ENCODE data around the gene VTN.

VTN gene

GRCh38 chr17:28404812-28405570 is 34.9 kb upstream of the VTN start:
- H3K9me3 ChIP-seq (ENCODE audit: low read length) = no peaks in the 10 kb centered on the region
- TF ChIP-seq CTCF (IDR thresholded peaks at IDR 0.05; ENCODE audit: low read length) (no peak), EZH2 (IDR thresholded peaks at IDR 0.05; ENCODE audit: borderline replicate concordance, low read length) (no peak)
- no peaks in the 10 kb centered on the region for H3K27me3 ChIP-seq (ENCODE audit: insufficient read depth, low read length)
- H3F3A ChIP-seq (ENCODE audit: insufficient read depth, low read length) = no peaks in the 10 kb centered on the region
- H3K4me2 ChIP-seq (ENCODE audit: low read length) = peak overlapping the region; percentile 85
- H3K9ac ChIP-seq (ENCODE audit: low read length) = peak overlapping the region; percentile 80; the same call in 1 of the 2 replicates
- peaks cover 9% of the 10 kb centered on the region for H3K4me1 ChIP-seq (ENCODE audit: insufficient read depth, low read length, severe bottlenecking)
- no peaks in the 10 kb centered on the region for H3K36me3 ChIP-seq (ENCODE audit: insufficient read depth, low read length)
- H4K20me1 ChIP-seq (ENCODE audit: insufficient read depth, low read length) = no peaks in the 10 kb centered on the region
- peak overlapping the region; percentile 79 for H3K4me3 ChIP-seq (ENCODE audit: low read depth, low read length, poor library complexity, severe bottlenecking)
- no peak overlapping the region for H2AFZ ChIP-seq (ENCODE audit: low read length)
- no peaks in the 10 kb centered on the region for H3K79me2 ChIP-seq (ENCODE audit: insufficient read depth, low read length)
- no peaks in the 10 kb centered on the region for H3K9me2 ChIP-seq (ENCODE audit: low read depth, low read length)
- H3K27ac ChIP-seq (ENCODE audit: low read depth, low read length, poor library complexity, severe bottlenecking) = no peak overlapping the region

DNA sequence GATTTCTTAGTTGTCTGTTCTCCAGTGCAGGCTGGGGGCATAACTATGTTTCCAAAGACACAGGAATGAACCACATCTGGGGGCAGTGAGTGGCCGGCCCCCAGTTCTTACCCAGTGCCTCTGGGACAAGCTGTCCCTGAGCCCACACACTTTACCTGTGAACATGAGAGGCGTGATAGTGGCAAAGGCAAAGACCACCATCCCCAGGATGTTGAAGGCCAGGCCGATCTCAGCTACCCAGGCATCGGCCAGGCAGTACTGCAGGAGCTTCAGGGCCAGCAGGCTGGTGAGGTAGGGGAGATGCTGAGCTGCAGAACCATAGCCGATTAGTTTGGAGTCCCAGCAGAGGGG is 34.3 kb upstream of the VTN start:
- H3K9me2 ChIP-seq (ENCODE audit: low read depth, low read length) = no peaks in the 10 kb centered on the region
- no peak overlapping the region for H3K27ac ChIP-seq (ENCODE audit: low read depth, low read length, poor library complexity, severe bottlenecking)
- H3K4me2 ChIP-seq (ENCODE audit: low read length) = no peak overlapping the region
- peaks cover 9% of the 10 kb centered on the region for H3K4me1 ChIP-seq (ENCODE audit: insufficient read depth, low read length, severe bottlenecking)
- no peaks in the 10 kb centered on the region for H3K9me3 ChIP-seq (ENCODE audit: low read length)
- no peaks in the 10 kb centered on the region for H4K20me1 ChIP-seq (ENCODE audit: insufficient read depth, low read length)
- H3K27me3 ChIP-seq (ENCODE audit: insufficient read depth, low read length) = no peaks in the 10 kb centered on the region
- H3K79me2 ChIP-seq (ENCODE audit: insufficient read depth, low read length) = no peaks in the 10 kb centered on the region
- no peak for TF ChIP-seq EZH2 (IDR thresholded peaks at IDR 0.05; ENCODE audit: borderline replicate concordance, low read length)
- TF ChIP-seq CTCF (IDR thresholded peaks at IDR 0.05; ENCODE audit: low read length) = no peak
- no peak overlapping the region for H3K9ac ChIP-seq (ENCODE audit: low read length)
- no peaks in the 10 kb centered on the region for H3F3A ChIP-seq (ENCODE audit: insufficient read depth, low read length)
- no peak overlapping the region for H3K4me3 ChIP-seq (ENCODE audit: low read depth, low read length, poor library complexity, severe bottlenecking)
- no peak overlapping the region for H2AFZ ChIP-seq (ENCODE audit: low read length)
- no peaks in the 10 kb centered on the region for H3K36me3 ChIP-seq (ENCODE audit: insufficient read depth, low read length)

GRCh38 chr17:28404007-28404406 is 33.9 kb upstream of the VTN start:
- TF ChIP-seq EZH2 (IDR thresholded peaks at IDR 0.05; ENCODE audit: borderline replicate concordance, low read length) = no peak
- TF ChIP-seq CTCF (IDR thresholded peaks at IDR 0.05; ENCODE audit: low read length) = no peak

More at GRCh38 chr17:28404007-28404406, 33.9 kb upstream of the VTN start:
- no peaks in the 10 kb centered on the region for H3K9me2 ChIP-seq (ENCODE audit: low read depth, low read length)
- H3K79me2 ChIP-seq (ENCODE audit: insufficient read depth, low read length) = no peaks in the 10 kb centered on the region
- no peak overlapping the region for H3K4me3 ChIP-seq (ENCODE audit: low read depth, low read length, poor library complexity, severe bottlenecking)
- no peak overlapping the region for H3K4me2 ChIP-seq (ENCODE audit: low read length)
- no peaks in the 10 kb centered on the region for H3F3A ChIP-seq (ENCODE audit: insufficient read depth, low read length)
- H3K9ac ChIP-seq (ENCODE audit: low read length) = no peak overlapping the region
- H3K9me3 ChIP-seq (ENCODE audit: low read length) = no peaks in the 10 kb centered on the region
- no peaks in the 10 kb centered on the region for H3K27me3 ChIP-seq (ENCODE audit: insufficient read depth, low read length)
- H4K20me1 ChIP-seq (ENCODE audit: insufficient read depth, low read length) = no peaks in the 10 kb centered on the region
- H3K27ac ChIP-seq (ENCODE audit: low read depth, low read length, poor library complexity, severe bottlenecking) = no peak overlapping the region
- no peak overlapping the region for H2AFZ ChIP-seq (ENCODE audit: low read length)
- peaks cover 9% of the 10 kb centered on the region for H3K4me1 ChIP-seq (ENCODE audit: insufficient read depth, low read length, severe bottlenecking)
- H3K36me3 ChIP-seq (ENCODE audit: insufficient read depth, low read length) = no peaks in the 10 kb centered on the region

All from OCI-LY1 (cell line).